HG03139 (cell line): ENCODE measurements around the gene CATSPER4.
A peak's percentile ranks its signal among the peaks of the same experiment; 100 is the strongest.

Source experiments
- ATAC-seq: cut with Tn5 transposase; IDR thresholded peaks from one replicate; pipeline ENCODE4 v1.9.1; 2021; ENCODE audit not compliant: unreplicated experiment

Gene CATSPER4

GRCh38 chr1:26234644-26235370 lies 44.4 kb downstream of the CATSPER4 start:
- ATAC-seq: peak; percentile 10

GRCh38 chr1:26237230-26237966 lies 47.0 kb downstream of the CATSPER4 start:
- no peak for ATAC-seq

- ATAC-seq: no peak
These were observed 49.5 kb downstream of the CATSPER4 start for GRCh38 chr1:26239936-26240335.
